GM23338 (cell line): ENCODE data around the gene UBE2H. TPM values are rescaled to one million over a fixed set of nuclear protein-coding genes. Genes with fewer than 3 reads are reported as not detected.

Experiments
- ATAC-seq: fragments of 200-7000 bp; cut with Tn5 transposase; 3 replicates; pipeline ENCODE4 v1.9.1; 2020
- DNase-seq: peaks from one replicate; pipeline ENCODE4 v3.0.0-alpha.2; 2015; ENCODE audit warnings: low spot score
- H2AFZ ChIP-seq: fragments of 200-600 bp; sonication (generic); 2 replicates; pipeline ENCODE4 v1.8.0; 2016; ENCODE audit warnings: antibody characterized with exemption, mild to moderate bottlenecking, moderate library complexity
- H3F3A ChIP-seq: fragments of 200-600 bp; sonication (generic); replicated peaks from 2 replicates; pipeline ENCODE4 v1.8.0; 2017; ENCODE audit warnings: antibody characterized with exemption, mixed run types, low read depth
- H3K27ac ChIP-seq: fragments of 200-600 bp; sonication (generic); 2 replicates; pipeline ENCODE4 v1.6.1; 2016; ENCODE audit warnings: low read depth
- H3K27me3 ChIP-seq: fragments of 200-600 bp; sonication (generic); 2 replicates; pipeline ENCODE4 v1.8.0; 2016; ENCODE audit warnings: mild to moderate bottlenecking, mixed run types, moderate library complexity; ENCODE audit not compliant: insufficient read depth
- H3K36me3 ChIP-seq: fragments of 200-600 bp; sonication (generic); 2 replicates; pipeline ENCODE4 v1.8.0; 2016; ENCODE audit warnings: mild to moderate bottlenecking; ENCODE audit not compliant: insufficient read depth
- H3K4me1 ChIP-seq: fragments of 200-600 bp; sonication (generic); 2 replicates; pipeline ENCODE4 v1.8.0; 2016; ENCODE audit warnings: mild to moderate bottlenecking, moderate library complexity; ENCODE audit not compliant: insufficient read depth
- H3K4me2 ChIP-seq: fragments of 200-600 bp; sonication (generic); 2 replicates; pipeline ENCODE4 v1.7.1; 2017; ENCODE audit warnings: mixed run types
- H3K4me3 ChIP-seq: fragments of 200-600 bp; sonication (generic); 2 replicates; pipeline ENCODE4 v1.6.1; 2016; ENCODE audit warnings: mixed run types
- H3K79me2 ChIP-seq: fragments of 200-600 bp; sonication (generic); replicated peaks from 2 replicates; pipeline ENCODE4 v1.8.0; 2017; ENCODE audit warnings: mild to moderate bottlenecking; ENCODE audit not compliant: insufficient read depth
- H3K9me2 ChIP-seq: fragments of 200-600 bp; sonication (generic); 2 replicates; pipeline ENCODE4 v1.8.0; 2017; ENCODE audit not compliant: insufficient read depth
- H4K20me1 ChIP-seq: fragments of 200-600 bp; sonication (generic); replicated peaks from 2 replicates; pipeline ENCODE4 v1.8.0; 2017; ENCODE audit warnings: mild to moderate bottlenecking; ENCODE audit not compliant: insufficient read depth
- H3K27ac Mint-ChIP-seq: 2 replicates; pipeline ENCODE4 v1.8.0; 2020; ENCODE audit warnings: inconsistent platforms, mild to moderate bottlenecking, moderate library complexity, mixed read lengths
- H3K27me3 Mint-ChIP-seq: 3 replicates; pipeline ENCODE4 v1.8.0; 2022; ENCODE audit warnings: low read depth, mild to moderate bottlenecking, moderate library complexity, mixed read lengths, inconsistent platforms; ENCODE audit not compliant: insufficient read depth, poor library complexity
- H3K36me3 Mint-ChIP-seq: 3 replicates; pipeline ENCODE4 v1.8.0; 2021; ENCODE audit warnings: low read depth, mild to moderate bottlenecking, inconsistent platforms, moderate library complexity, mixed read lengths
- H3K4me1 Mint-ChIP-seq: 3 replicates; pipeline ENCODE4 v1.8.0; 2020; ENCODE audit warnings: mild to moderate bottlenecking, inconsistent platforms, mixed read lengths
- H3K4me3 Mint-ChIP-seq: 3 replicates; pipeline ENCODE4 v1.8.0; 2021; ENCODE audit warnings: moderate library complexity, mild to moderate bottlenecking, inconsistent platforms, mixed read lengths
- H3K9me3 Mint-ChIP-seq: 3 replicates; pipeline ENCODE4 v1.8.0; 2020; ENCODE audit warnings: moderate library complexity, mild to moderate bottlenecking, inconsistent platforms, mixed read lengths
- CREB1 ChIP-seq: fragments of 250-450 bp; sonication (Bioruptor Pico); IDR thresholded peaks from 2 replicates; pipeline ENCODE4 v1.5.0; 2020; ENCODE audit warnings: low read depth, mild to moderate bottlenecking, moderate library complexity
- CTCF ChIP-seq, 2 experiments: fragments of 200-600 bp in 1 of 2; sonication (generic) in 1 of 2; conservative IDR thresholded peaks; 2 replicates each; pipeline versions ENCODE4 v1.5.1 to v1.6.1; 2016 to 2017; ENCODE audit warnings: antibody characterized with exemption in 2 of 2, low read depth in 2 of 2, mild to moderate bottlenecking in 2 of 2, moderate library complexity in 1 of 2
- ETS1 ChIP-seq: IDR thresholded peaks from 2 replicates; pipeline ENCODE4 v1.6.1; 2016; ENCODE audit warnings: antibody characterized with exemption
- EZH2 ChIP-seq: fragments of 200-600 bp; sonication (generic); IDR thresholded peaks from one replicate; pipeline ENCODE4 v1.8.0; 2017; ENCODE audit warnings: antibody characterized with exemption, mild to moderate bottlenecking, low read depth; ENCODE audit not compliant: unreplicated experiment
- EZH2phosphoT487 ChIP-seq: fragments of 200-600 bp; sonication (generic); IDR thresholded peaks from one replicate; pipeline ENCODE4 v1.8.1; 2018; ENCODE audit warnings: antibody characterized with exemption; ENCODE audit not compliant: unreplicated experiment
- JUNB ChIP-seq: IDR thresholded peaks from one replicate; pipeline ENCODE4 v1.6.1; 2016; ENCODE audit warnings: antibody characterized with exemption; ENCODE audit not compliant: unreplicated experiment
- NANOG ChIP-seq: IDR thresholded peaks from 2 replicates; pipeline ENCODE4 v1.6.1; 2016; ENCODE audit warnings: antibody characterized with exemption, borderline replicate concordance
- POLR2AphosphoS5 ChIP-seq: IDR thresholded peaks from 2 replicates; pipeline ENCODE4 v1.6.1; 2016; ENCODE audit warnings: antibody characterized with exemption, low read depth
- REST ChIP-seq: IDR thresholded peaks from one replicate; pipeline ENCODE4 v1.6.1; 2018; ENCODE audit warnings: antibody characterized with exemption; ENCODE audit not compliant: unreplicated experiment
- STAT1 ChIP-seq: IDR thresholded peaks from one replicate; pipeline ENCODE4 v1.6.1; 2016; ENCODE audit warnings: antibody characterized with exemption; ENCODE audit not compliant: unreplicated experiment
- ZNF114 ChIP-seq: fragments of 250-450 bp; sonication (Bioruptor Pico); IDR thresholded peaks from 2 replicates; pipeline ENCODE4 v1.5.0; 2020; ENCODE audit warnings: mild to moderate bottlenecking, moderate library complexity
- ZNF331 ChIP-seq: fragments of 250-450 bp; sonication (Bioruptor Pico); IDR thresholded peaks from 2 replicates; pipeline ENCODE4 v1.5.0; 2020; ENCODE audit warnings: low read depth, mild to moderate bottlenecking, moderate library complexity
- ZNF462 ChIP-seq: fragments of 250-450 bp; sonication (Bioruptor Pico); IDR thresholded peaks from 2 replicates; pipeline ENCODE4 v1.5.0; 2020; ENCODE audit warnings: mild to moderate bottlenecking, moderate library complexity
- polyA plus RNA-seq: library from polyadenylated mRNA; unstranded; fragments of >200 nt; fragmentation: Nextera tagmentation; extraction: Ambion mirVana; gene quantifications from 2 replicates; pipeline ENCODE4 v1.2.1, GENCODE V29; 2016
- total RNA-seq: library from RNA; depleted of rRNA; stranded (reverse); fragments of >200 nt; shearing (Covaris generic); gene quantifications from 2 replicates; pipeline ENCODE4 v1.2.3, GENCODE V29; 2014

Gene UBE2H
- total and polyA plus RNA-seq, 2 experiments from 2014 or later = 40.8 to 86.5 TPM

GRCh38 chr7:129968592-129969383, 16.0 kb upstream of the UBE2H start:
- H3K4me1 ChIP-seq = peaks cover 4% of the 10 kb centered on the region; the same call in 1 of the 2 replicates
- no peaks in the 10 kb centered on the region for H3K79me2 ChIP-seq
- H3K27ac ChIP-seq = no peak overlapping the region
- Mint-ChIP-seq H3K36me3 (no peaks in the 10 kb centered on the region), H3K4me1 (peaks cover 11% of the 10 kb centered on the region), H3K4me3 (no peak overlapping the region), H3K27ac (no peak overlapping the region; the same call in 1 of the 2 replicates), H3K9me3 (no peaks in the 10 kb centered on the region), H3K27me3 (peaks cover 11% of the 10 kb centered on the region)
- ATAC-seq = no peak
- H4K20me1 ChIP-seq = no peaks in the 10 kb centered on the region
- H3F3A ChIP-seq = no peaks in the 10 kb centered on the region
- peak overlapping the region; percentile 94 for H2AFZ ChIP-seq
- no peak for DNase-seq
- no peaks in the 10 kb centered on the region for H3K36me3 ChIP-seq
- H3K9me2 ChIP-seq = no peaks in the 10 kb centered on the region
- H3K4me2 ChIP-seq = no peak overlapping the region
- TF ChIP-seq EZH2phosphoT487 = no peak
- TF ChIP-seq ZNF331 (CRISPR knock-in tag) = no peak
- no peak for TF ChIP-seq EZH2
- TF ChIP-seq NANOG = no peak
- no peak for TF ChIP-seq JUNB
- no peak for TF ChIP-seq ZNF462
- no peak for TF ChIP-seq STAT1
- TF ChIP-seq ZNF114 (CRISPR knock-in tag) = no peak
- no peak for TF ChIP-seq CTCF (conservative IDR thresholded peaks at IDR 0.05; ENCODE audit: low read depth in 2 of 2)
- TF ChIP-seq CREB1 = no peak
- TF ChIP-seq REST = no peak
- no peak for TF ChIP-seq ETS1
- no peak for TF ChIP-seq POLR2AphosphoS5
- no peaks in the 10 kb centered on the region for H3K27me3 ChIP-seq
- no peak overlapping the region for H3K4me3 ChIP-seq
